ELR (cell line): ENCODE data around the gene PALM2AKAP2.

ENCODE experiments used
- DNase-seq: peaks from one replicate; pipeline ENCODE4 v3.0.0-alpha.2; 2015; ENCODE audit warnings: low read depth

PALM2AKAP2 gene

DNA sequence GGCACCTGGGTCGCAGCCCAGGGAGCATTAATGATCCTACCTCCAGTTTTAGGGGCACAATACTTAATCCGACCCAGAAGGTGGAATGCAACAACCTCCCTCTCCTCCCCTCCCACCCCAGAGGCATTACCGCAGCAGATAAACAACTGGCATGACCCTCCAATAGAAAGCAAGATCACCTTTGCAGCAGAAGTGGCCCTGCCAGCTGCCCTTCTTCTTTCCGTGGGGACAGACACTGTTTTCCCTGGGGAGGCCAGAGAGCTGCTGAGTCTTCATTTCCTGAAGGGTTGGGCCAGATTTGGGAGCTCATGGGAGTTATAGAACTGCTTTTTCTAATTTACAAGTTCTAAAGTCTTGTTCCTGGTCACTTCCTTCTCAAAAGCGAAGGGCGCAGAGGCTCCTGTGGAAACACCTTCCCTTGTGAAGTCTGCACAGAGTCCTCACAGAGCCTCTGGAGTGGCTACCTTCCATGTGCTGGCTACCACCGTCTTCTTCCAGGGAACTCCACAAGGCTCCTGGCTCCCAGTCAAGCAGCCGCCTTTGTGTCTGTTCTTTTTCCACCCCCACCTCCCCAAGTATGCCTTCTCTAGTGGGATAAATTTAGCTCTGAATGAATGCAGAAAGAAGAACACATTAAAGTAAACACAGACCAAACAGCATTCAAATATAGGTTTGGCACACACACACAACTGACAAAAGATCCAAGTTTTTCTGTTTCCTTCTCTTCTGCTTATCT, 8.0 kb upstream of the PALM2AKAP2 start:
- DNase-seq = no peak

DNA sequence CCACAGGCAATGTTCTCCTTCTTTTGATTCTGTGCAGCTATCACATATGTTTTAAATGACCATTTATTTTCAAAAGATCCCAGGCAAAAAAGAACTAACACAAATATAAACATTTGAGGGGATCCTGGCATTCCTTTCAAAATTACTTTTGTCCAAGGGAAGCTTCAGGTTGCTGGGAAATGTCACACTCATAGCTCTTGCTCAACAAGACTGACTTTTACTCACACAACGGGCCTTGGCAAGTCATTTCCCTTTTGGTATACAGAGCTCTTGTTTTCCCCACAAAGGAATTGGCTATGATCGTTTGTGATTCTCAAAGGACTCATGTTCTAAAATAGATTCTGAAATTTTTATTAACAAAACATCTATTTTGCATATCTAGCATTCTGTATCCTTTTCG, 4.5 kb upstream of the PALM2AKAP2 start:
- peak; percentile 44 for DNase-seq

DNA sequence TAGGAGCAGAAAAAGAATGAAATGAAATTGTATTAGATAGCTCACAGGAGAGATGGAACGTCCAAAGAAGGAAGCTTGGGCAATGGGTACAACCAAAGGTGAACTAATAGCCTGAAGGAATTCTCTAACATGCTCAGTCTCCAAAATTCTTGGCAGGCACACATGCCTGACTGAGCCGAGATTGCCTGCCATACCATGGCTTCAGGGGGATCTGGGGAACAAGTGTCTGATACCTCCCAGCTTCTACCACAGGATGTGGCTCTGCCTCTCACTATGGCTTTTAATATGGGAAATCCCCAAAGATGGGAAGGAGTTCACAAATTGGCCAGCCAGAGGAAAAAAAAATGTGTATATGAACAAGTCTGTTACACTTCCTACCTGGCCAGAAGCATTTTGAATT, 3.6 kb upstream of the PALM2AKAP2 start:
- DNase-seq = no peak

DNA sequence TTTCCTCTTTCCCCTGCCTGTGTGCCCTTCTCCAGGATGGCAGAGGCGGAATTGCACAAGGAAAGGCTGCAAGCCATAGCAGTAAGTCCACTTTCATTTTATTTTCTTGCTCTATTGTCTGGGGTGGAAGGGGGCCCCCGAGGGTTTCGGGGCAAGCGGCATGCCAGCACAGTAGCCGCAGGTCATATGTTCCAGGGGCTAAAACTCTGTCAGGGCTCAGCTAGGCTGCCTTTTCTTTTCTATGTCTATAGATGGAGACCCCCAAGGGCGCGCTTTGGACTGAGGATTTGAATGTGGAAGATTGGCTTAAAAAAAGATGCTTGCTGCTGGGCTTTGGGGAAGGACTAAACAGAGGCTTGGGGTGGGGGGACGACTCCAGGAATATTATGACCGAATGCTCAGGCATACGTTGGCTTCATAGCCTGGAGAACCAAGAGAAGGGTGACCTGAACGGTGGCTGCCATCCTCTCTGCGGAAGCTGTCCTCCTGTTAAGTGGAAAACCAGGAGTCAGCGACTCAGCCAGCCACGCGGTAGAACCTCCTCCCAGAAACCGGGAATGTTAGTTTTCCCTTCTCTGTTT, 545 bp downstream of the PALM2AKAP2 start:
- DNase-seq = peak; percentile 59

DNA sequence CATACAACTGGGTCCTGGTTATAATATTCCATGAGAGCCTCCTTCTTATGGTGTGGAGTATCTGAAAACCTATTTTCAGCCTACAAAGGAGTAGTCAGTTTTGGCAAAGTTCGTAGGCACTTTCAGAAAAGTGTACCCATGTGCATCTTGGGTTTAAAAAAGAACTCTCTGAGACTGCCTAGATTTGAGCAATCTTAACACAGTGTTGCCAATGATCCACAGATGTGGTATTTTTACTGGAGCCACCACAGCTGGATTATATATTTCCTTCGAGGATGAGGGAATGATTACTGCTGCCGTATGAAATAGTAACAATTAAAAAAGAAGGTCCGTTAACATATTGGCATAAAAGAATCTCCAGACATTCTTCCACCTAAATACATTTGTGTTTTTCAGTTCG, 1.1 kb downstream of the PALM2AKAP2 start:
- DNase-seq = peak; percentile 24

DNA sequence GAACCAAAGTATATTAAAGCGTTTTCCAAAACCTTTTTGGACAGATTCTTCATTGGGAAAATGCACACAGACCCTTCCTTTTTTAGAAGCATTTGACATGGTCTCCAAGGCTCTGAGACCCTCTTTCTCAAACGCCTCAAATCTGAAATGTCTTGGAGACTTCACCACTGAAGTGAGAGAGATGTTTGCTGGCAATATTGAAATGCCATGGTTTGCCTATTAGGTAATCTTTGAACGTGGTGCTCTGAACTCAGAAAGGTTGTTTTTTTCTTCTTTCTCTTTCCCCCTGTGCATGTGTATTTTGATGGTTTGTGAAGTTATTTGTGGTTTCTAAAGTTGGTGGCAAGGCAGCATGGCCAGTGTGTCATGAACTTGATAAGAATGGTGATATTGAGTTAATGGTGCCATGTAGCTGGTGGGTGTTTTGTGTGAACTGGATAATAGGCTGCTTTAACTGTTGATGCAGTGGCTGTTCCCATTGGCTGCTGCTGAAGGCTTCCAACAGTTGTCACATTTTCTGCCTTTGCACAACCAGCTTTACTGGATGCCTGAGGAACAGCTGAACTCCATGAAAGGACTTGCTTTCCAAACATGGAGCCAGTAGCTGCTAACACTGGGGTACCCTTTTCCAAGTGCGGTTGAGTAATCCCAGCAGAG, 1.7 kb downstream of the PALM2AKAP2 start:
- peak; percentile 18 for DNase-seq

DNA sequence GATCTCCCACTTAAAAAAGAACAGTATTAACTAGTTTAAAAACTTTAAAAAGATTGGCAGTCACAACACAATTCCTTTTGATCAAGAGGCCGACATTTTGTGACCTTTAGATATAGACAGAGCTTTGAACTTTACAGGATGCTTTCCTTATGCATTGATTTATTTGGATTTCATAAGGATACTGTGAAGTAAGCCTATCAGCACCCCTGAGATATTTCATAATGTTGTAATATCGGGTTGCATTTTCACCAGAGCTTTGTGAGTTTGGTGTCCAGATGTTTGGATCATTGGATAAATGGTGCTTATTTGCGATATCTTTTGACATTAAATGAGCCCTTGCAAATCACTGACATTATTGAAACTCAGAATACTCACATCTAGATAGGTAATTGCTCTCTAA, 7.7 kb downstream of the PALM2AKAP2 start:
- DNase-seq = no peak

DNA sequence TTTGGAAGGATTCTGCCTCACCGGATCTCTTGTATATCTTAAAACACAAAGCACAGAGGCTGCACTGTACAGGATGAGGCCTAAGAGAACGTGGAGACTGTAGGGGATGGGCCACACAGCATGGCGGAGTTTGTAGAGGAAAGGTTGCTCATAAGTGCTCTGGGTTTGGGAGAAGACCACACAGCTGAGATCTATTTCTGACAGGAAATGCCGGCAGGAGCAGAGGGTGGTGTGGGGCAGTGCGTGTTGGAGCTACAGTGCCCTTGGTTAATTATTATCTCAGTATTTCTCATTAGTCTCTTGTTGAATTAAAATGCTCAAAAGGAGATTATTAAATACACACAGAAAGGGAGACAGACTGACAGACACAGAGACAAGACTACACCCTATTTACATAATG, 9.6 kb downstream of the PALM2AKAP2 start:
- DNase-seq = no peak

DNA sequence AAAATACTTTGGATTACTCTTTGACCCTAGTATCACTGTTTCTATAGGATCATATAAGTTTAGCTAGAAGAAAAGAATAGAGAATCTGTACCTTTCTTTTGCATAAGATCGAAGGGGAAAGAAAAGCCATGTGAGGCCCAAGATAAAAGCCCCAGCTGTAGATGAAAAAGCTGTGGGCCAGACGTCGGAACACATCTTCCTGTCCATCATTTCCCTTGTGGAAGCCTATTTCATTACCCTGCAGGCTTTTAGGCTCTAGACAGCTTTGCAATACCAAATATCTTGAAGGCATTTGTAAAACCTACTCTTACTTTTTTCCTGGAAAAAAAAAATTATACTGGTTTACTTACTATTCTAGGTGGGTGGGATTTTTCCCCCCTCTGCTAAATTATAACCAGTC, 10.0 kb downstream of the PALM2AKAP2 start:
- no peak for DNase-seq

DNA sequence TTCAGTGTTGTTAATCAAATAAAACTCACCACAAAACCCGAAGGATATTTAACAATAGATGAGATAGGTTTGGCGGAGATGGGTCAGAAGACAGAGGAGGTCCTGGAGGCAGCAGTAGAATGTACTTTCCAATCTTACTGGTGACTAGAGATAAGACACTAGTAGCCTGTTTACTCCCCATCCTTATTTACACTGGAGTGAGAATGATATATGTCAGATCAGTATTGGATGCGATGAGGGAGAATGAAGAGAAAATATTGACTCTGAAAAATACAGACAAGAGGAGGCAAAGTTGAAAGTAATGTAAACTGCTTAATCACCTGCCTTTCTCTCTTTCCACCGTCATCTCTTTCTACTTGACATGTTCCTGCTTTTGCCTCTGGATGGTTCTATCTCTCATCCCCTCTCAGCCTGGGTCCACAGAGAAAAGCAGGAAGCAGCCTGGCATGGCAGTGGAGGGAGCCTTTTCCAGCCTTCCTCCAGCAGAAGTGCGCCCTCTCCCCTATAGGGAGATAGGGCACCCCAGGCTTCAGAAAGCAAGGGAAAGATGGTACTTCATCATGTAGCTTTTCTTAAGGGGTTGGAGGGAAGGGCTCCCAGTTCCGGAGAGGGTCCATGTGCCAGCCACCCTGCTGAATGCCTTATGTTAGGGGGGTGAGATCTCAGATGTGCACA, 11.1 kb downstream of the PALM2AKAP2 start:
- DNase-seq = no peak

DNA sequence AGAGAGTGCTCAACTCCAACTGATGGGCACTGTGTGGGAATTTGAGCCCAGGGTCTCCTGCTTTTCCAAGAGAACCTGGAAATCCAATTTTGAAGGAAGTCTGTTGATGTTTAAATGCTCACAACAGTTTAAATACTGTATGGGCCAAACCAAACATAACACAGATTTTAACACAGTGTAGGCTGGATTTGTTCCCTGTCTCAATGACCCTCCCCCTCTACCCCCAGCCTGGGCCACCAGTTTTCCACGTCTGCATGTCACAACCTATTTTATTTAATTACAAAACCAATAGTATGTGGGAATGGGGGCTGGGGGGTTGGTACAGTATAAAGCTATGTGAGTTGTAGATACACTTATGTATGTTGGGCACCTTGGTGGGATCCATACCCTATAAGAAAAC, 11.7 kb downstream of the PALM2AKAP2 start:
- DNase-seq = no peak

DNA sequence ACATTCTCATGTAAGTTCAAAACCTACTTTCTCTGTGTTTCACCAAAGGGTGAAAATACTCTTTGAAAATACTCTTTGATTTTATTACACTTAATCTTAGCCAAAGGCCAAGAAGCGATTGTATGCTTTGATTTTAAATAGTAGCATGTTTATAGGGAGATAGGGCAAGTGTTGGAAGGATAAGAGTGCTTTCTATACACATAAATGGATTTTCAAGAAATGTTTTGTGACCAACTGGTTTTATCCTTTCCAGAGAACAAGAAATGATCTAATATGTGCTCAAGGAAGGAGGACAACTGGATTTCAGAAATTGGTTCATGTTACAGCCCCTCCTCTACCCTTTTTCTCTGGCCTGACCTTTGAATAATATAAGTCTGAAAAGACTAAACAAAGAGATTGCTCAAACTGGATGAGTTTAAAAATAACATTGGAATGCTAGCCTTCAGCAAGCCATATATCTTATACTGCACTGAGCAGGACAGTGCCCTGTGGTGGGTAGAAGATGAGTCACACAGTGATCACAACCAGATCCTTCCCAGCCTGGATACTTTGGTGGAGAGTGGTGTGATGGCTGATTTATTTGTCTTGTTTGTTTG, 13.1 kb downstream of the PALM2AKAP2 start:
- DNase-seq = peak; percentile 93

DNA sequence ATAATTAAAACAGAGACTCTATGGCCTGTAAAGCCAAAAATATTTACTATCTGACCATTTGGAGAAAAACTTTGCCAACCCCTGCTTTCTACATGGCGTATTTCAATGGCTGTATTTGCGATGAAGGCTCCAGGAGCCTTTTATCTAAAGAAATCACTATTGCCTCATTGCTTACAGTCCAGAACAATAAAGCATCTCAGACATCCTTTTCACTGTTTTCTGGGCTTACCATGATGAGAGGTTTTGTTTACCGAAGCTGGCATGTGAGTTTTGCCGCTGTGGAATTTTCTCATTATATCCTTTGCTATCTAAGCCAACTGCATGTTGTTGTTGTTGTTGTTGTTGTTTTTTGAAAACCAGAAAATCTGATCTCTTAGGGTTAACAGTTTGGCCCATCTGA, 13.9 kb downstream of the PALM2AKAP2 start:
- no peak for DNase-seq

DNA sequence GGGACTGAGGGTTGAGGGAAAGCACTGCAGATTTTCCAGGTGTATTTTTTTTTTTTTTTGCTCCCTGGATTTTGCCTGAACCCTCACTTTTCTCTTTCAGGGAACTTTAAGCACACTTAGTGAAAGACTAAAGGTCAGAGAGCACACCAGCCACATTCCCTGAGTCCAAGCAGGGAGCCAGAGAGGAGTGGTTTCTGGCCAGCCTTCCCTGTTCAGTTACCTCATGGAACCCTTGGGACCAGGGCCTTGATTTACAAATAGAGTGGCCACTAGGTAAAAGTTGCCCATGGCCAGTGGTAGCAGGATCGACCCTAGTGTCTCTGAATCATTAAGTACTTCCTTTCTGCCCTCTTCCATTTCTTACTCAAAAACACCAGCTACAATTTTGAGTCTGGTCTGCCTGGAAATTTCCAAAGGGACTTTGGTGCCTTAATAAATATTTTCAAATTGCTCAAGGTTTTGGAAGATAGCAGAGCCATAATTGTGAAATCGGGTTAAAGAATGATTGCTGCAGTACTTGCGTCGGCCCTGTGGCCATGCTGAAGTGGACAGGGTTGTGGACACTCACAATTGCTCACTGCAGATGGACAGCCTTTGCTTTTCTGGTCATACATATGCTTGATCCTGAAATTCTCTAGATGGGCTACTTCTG, 14.5 kb downstream of the PALM2AKAP2 start:
- DNase-seq = no peak

DNA sequence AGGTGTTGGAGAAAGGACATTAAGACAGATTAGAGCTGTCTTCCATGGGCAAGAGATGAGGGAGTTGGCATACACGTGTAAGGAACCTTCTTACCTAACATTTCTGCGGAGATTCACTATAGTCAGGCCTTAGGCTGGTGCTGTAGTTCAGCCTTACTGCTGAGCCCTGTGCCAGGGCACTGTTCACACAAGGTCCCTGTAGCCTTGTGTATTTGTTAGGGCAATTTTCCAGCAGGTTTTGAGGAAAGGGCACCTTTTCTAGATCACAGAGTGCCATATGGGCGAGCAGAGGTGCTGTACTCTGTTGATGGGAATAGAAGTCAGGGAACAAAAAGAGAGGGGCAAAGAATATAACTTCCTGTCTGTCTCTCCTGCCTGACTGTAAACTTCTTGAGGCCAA, 15.6 kb downstream of the PALM2AKAP2 start:
- no peak for DNase-seq

DNA sequence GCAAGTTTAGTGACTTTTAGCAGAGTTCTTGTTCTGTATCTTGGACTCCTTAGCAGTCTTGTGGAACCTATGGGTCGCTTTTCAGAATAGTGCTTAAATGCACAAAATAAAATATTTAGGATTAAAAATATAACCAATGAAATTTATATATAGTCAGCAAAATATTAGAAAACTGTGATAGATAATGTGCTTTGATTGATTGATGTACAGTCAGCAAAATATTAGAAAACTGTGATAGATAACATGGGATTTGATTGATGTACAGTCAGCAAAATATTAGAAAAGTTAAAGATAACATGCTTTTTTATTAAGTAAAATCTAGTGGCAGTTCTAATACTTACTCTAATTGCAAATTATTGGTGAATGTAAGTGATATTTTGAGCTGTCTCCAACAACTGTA, 16.1 kb downstream of the PALM2AKAP2 start:
- no peak for DNase-seq

DNA sequence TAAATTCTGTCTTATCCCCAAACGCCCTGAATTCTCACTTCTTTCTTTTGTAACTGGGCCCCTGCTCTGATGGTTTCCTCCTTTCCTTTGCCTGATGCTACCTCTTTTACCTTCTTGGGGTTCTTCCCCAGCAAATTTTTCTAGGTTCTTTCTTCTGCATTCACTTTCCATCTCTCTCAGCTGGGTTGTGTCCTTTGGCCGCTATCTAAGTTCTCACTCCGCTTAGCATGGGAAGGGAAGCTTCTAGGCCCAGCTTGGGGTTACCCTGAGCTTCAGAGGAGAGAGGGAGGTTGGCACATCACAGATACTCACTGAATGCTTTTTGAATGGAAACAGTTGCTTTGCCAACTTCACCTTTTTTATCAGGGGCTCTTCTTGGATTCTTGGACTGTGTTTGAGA, 17.0 kb downstream of the PALM2AKAP2 start:
- DNase-seq = no peak

DNA sequence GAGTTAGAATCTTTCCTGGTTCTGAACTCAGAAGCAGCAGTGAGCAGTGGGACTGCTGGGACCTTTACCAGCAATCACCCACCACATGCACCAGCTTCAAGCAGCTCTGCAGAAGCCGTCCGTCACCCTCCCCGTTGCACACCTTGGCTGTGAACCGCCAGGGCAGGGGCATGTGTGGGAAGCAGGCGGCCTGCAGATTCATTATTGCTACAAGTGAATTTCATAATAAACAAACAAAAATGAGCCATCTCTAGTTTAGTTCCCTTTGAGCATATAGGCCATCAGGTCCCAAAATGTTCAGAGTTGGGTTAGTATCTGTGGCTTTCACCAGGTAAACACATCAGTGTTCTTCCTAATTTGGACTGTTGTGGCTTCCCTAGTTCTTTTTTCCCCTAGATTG, 17.5 kb downstream of the PALM2AKAP2 start:
- DNase-seq = no peak

DNA sequence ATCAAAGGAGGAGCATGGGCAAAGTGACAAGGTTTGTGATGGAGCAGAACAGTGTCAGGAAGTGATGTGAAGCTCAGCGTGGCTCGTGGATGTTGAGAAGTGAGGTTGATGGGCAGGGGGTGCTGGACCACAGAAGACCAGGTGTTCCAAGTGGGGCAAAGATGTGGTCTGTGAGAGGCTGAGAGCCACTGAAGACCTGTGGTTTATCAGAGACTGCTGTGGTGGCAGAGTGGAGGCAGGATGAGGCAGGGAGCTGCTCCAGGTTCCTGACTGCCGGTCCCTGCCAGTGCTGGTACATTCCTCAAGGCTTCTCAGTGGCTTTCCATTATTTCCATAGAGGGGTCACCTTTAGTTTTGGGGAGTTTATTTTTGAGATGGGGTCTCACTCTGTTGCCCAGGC, 19.1 kb downstream of the PALM2AKAP2 start:
- DNase-seq = no peak

DNA sequence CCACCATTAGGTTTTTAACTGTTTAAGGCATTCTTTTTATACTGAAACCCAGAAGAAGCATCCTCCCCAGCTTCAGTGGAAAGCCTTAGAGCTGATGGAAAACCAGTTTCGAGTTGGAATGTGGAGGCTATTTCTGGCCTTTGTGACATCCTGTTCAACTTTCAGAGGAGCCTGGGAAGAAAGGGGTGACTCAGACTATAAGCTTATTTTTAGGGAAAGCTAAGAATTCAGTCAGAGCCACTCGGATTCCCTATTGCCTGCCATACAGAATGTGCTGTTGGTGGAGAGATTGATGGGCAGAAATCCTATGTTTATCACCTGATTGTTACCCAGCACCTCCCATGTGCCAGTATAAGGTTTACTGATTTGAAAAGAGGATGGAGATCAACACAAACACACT, 19.8 kb downstream of the PALM2AKAP2 start:
- peak; percentile 75 for DNase-seq

DNA sequence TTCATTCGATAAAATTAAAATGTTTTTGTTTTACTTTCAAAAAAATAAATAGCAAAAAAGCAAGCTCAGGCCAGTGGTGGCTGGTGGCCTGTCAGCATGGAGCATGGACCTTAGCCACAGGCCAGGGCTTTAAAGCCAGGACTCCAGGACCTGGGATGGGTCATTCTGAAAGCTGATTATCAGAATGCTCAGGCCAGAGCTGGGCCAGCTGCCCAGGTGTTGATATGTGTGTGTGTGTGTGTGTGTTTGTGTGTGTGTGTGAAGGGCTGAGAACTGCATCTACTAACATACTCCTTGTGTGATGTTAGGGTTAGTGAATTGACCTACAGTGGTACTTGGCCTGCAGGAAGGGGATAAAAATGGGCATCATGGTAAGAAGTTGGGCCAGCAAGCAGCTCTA, 21.5 kb downstream of the PALM2AKAP2 start:
- DNase-seq = no peak

DNA sequence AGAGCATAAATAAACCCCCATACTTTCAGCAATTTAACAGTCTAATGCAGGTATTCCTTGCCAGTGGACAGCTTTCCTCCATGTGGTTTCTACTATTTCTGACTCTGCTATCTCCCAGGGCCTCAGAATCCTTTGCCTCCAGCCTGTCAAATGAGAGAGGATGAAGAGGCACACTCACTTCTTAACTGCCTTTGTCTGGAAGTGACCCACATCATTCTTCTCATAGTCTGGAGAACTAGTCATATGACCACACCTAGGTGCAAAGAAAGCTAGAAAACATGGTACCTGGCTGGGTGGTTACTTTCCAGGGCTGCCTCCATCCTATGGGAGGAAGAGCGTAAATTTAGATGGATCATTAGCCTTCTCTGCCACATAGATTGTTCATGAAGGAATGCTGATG, 22.5 kb downstream of the PALM2AKAP2 start:
- DNase-seq = no peak
